A673 (cell line): ENCODE results near the gene ALDH7A1. TPM values are rescaled to one million over a fixed set of nuclear protein-coding genes. Genes with fewer than 3 reads are reported as not detected.

Experiments
- BruUV-seq: library from RNA; stranded (reverse); fragments of 400-500 nt; replicated peaks from 2 replicates; lab custom pipeline; 2021; lab: Mats Ljungman, UMichigan
- CTCF ChIA-PET: fragments of 300-600 bp; sonication (Branson Sonifier 250); formaldehyde crosslinking; loops from one replicate; lab custom pipeline; 2022; ENCODE audit warnings: antibody characterized with exemption; lab: Charles Lee
- POLR2A ChIA-PET: fragments of 300-600 bp; sonication (Branson Sonifier 250); formaldehyde crosslinking; loops from one replicate; lab custom pipeline; 2022; ENCODE audit warnings: antibody characterized with exemption; ENCODE audit not compliant: low non-redundant PET; lab: Charles Lee
- DNase-seq: peaks from one replicate; pipeline ENCODE4 v3.0.0-alpha.2; 2015; ENCODE audit warnings: low spot score
- H3K27ac ChIP-seq: fragments of 200-600 bp; sonication (generic); 2 replicates; pipeline ENCODE4 v1.5.1; 2016; ENCODE audit warnings: mixed run types, low read depth, mild to moderate bottlenecking, mixed read lengths, antibody characterized with exemption, low read length; ENCODE audit not compliant: poor library complexity, severe bottlenecking
- H3K27me3 ChIP-seq: fragments of 200-600 bp; sonication (generic); replicated peaks from 2 replicates; pipeline ENCODE4 v1.6.1; 2017; ENCODE audit warnings: mixed run types, low read depth, mild to moderate bottlenecking, mixed read lengths, antibody characterized with exemption, low read length; ENCODE audit not compliant: insufficient read depth, poor library complexity
- H3K36me3 ChIP-seq: fragments of 200-600 bp; sonication (generic); 2 replicates; pipeline ENCODE4 v1.6.1; 2016; ENCODE audit warnings: mixed run types, mild to moderate bottlenecking, mixed read lengths, antibody characterized with exemption, low read length; ENCODE audit not compliant: insufficient read depth, poor library complexity, severe bottlenecking
- H3K4me1 ChIP-seq: fragments of 200-600 bp; sonication (generic); 2 replicates; pipeline ENCODE4 v1.6.1; 2017; ENCODE audit warnings: mixed run types, mild to moderate bottlenecking, mixed read lengths, antibody characterized with exemption, low read length; ENCODE audit not compliant: insufficient read depth, poor library complexity, severe bottlenecking
- H3K4me3 ChIP-seq: fragments of 200-600 bp; sonication (generic); 2 replicates; pipeline ENCODE4 v1.5.1; 2016; ENCODE audit warnings: low read depth, mixed run types, mild to moderate bottlenecking, mixed read lengths, low read length; ENCODE audit not compliant: poor library complexity, severe bottlenecking
- H3K9me3 ChIP-seq: fragments of 200-600 bp; sonication (generic); 2 replicates; pipeline ENCODE4 v1.6.1; 2016; ENCODE audit warnings: mixed run types, low read depth, mild to moderate bottlenecking, mixed read lengths, antibody characterized with exemption, low read length; ENCODE audit not compliant: poor library complexity, severe bottlenecking
- EZH2 ChIP-seq: fragments of 200-600 bp; sonication (generic); IDR thresholded peaks from 2 replicates; pipeline ENCODE4 v1.6.1; 2017; ENCODE audit warnings: borderline replicate concordance, low read depth, mild to moderate bottlenecking, mixed read lengths, antibody characterized with exemption, low read length; ENCODE audit not compliant: poor library complexity, severe bottlenecking
- intact Hi-C: fragments of 100-400 bp; cut with micrococcal nuclease; formaldehyde crosslinking; loops from one replicate; pipeline ENCODE4 v1.10.0; 2022; ENCODE audit not compliant: unreplicated experiment
- total RNA-seq: library from RNA; stranded (reverse); gene quantifications from 2 replicates; pipeline ENCODE4 v1.2.3, GENCODE V29; 2021
- TF ChIP-seq, protein P1 (sequence below): fragments of 300-800, 200-600 bp; sonication (generic); conservative IDR thresholded peaks from 2 replicates; pipeline ENCODE4 v1.5.1; 2017; ENCODE audit warnings: low read depth, mild to moderate bottlenecking, antibody characterized with exemption, low read length, moderate library complexity, mixed read lengths

Gene ALDH7A1
- total RNA-seq, 1 experiment from 2014 or later, result 95.2 TPM

DNA sequence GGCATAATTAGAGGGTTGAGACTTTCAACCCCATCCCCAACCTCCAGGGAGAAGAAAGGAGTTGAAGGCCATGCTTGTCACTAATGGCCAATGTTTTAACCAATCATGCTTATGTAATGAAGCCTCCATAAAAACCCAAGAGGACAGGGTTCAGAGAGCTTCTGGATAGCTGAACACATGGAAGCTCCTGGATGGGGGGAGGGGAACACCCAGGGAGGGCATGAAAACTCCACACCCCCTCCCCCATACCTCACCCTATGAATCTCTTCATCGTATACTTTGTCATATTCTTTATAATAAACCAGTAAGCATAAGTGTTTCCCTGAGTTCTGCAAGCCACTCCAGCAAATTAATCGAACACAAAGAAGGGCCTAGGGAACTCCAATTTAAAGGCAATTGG, 81.7 kb downstream of the ALDH7A1 start:
- BruUV-seq, result no TSS peak
- no peaks in the 10 kb centered on the region for H3K36me3 ChIP-seq

DNA sequence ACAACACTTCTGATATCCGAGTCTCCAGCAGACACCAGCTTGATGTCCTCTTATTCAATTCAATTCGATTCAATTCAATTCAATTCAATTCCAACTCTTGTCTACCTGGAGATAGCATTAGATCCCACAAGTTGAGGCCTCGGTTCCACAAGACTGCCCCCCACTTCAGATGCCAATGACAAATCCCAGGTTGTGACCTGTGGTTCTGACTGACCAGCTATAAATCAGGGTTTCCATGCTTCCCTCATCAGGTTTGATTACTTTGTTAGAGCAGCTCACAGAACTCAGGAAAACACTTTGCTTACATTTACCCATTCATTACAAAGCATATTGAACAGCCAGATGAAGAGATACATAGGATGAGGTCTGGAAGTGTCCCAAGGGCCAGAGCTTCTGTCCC, 82.6 kb downstream of the ALDH7A1 start:
- intact Hi-C loops, result no loop called here
- no peak for TF ChIP-seq EZH2
- TF ChIP-seq, protein P1, sequence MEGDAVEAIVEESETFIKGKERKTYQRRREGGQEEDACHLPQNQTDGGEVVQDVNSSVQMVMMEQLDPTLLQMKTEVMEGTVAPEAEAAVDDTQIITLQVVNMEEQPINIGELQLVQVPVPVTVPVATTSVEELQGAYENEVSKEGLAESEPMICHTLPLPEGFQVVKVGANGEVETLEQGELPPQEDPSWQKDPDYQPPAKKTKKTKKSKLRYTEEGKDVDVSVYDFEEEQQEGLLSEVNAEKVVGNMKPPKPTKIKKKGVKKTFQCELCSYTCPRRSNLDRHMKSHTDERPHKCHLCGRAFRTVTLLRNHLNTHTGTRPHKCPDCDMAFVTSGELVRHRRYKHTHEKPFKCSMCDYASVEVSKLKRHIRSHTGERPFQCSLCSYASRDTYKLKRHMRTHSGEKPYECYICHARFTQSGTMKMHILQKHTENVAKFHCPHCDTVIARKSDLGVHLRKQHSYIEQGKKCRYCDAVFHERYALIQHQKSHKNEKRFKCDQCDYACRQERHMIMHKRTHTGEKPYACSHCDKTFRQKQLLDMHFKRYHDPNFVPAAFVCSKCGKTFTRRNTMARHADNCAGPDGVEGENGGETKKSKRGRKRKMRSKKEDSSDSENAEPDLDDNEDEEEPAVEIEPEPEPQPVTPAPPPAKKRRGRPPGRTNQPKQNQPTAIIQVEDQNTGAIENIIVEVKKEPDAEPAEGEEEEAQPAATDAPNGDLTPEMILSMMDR, result no peak

More for the DNA sequence above, 81.7 kb downstream of the ALDH7A1 start:
- intact Hi-C loops, result no loop called here
- ChIA-PET CTCF (no interaction called here), POLR2A (no interaction called here)
- H3K9me3 ChIP-seq, result no peaks in the 10 kb centered on the region
- H3K4me1 ChIP-seq, result no peaks in the 10 kb centered on the region
- H3K4me3 ChIP-seq, result no peak overlapping the region
- TF ChIP-seq, protein P1, result no peak
- TF ChIP-seq EZH2, result no peak
- DNase-seq, result no peak
- H3K27ac ChIP-seq, result no peak overlapping the region
- H3K27me3 ChIP-seq, result no peaks in the 10 kb centered on the region

DNA sequence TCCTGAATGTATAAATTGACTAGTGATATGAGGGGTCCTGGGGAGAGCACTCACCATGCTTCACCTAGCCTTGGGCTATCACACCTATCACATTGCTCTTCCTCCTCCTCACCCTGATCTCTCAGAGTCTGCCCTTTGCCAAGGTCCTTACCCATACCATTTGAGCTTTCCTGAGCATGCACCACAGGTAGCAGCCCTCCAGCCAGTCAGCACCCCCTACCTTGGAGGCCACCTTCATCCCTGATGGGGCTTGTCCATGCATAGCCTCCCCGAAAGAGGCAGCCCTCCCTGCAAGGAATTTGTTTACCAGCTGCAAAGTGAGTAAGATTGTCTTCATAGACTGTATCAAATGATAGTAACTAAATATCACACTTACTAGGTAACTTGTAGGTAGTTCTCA, 83.1 kb downstream of the ALDH7A1 start:
- BruUV-seq, result no TSS peak
- Histone ChIP-seq H3K36me3 (no peaks in the 10 kb centered on the region), H3K27ac (no peak overlapping the region), H3K9me3 (no peaks in the 10 kb centered on the region), H3K27me3 (no peaks in the 10 kb centered on the region), H3K4me1 (no peaks in the 10 kb centered on the region), H3K4me3 (no peak overlapping the region)
- ChIA-PET POLR2A (no interaction called here), CTCF (no interaction called here)
- intact Hi-C loops, result no loop called here
- no peak for DNase-seq
- TF ChIP-seq, protein P1, result no peak
- TF ChIP-seq EZH2, result no peak

More for the DNA sequence above, 82.6 kb downstream of the ALDH7A1 start:
- Histone ChIP-seq H3K4me1 (no peaks in the 10 kb centered on the region), H3K9me3 (no peaks in the 10 kb centered on the region), H3K36me3 (no peaks in the 10 kb centered on the region), H3K27ac (no peak overlapping the region), H3K4me3 (no peak overlapping the region), H3K27me3 (no peaks in the 10 kb centered on the region)
- POLR2A ChIA-PET, result no interaction called here
- CTCF ChIA-PET, result no interaction called here
- no TSS peak for BruUV-seq
- DNase-seq, result no peak
